ENCODE measurements around the gene C1QTNF8. TPM values are rescaled to one million over a fixed set of nuclear protein-coding genes. Genes with fewer than 3 reads are reported as not detected.

C1QTNF8 gene
- total and polyA plus RNA-seq, 2 of the 8 experiments (the other 6 are each of a cell fraction or from before 2014, with no cell fraction given): not detected

- ChIA-PET POLR2A (ENCODE audit: partially characterized antibody) (interaction anchor here (0.6 kb wide), 1 partner anchor 25 kb away, joined by 4 read pairs; no protein-coding TSS in a partner anchor), CTCF (ENCODE audit: partially characterized antibody) (interaction anchor here (0.6 to 1.1 kb wide), 2 partner anchors 18 to 160 kb away, joined by 3 to 6 read pairs; no protein-coding TSS in a partner anchor)
- no peak overlapping the region for H4K5ac ChIP-seq (ENCODE audit: insufficient read length, low read depth, low read length)
- peaks cover 0 to 2% (median under 1%) of the 10 kb centered on the region in 4 experiments; a peak in 4 of 7 replicates for H3K4me1 ChIP-seq (replicated peaks in 1 of 4; ENCODE audit: control insufficient read depth in 3 of 4, insufficient read depth in 4 of 4, low read length in 3 of 4)
- no peak overlapping the region for H2BK15ac ChIP-seq (ENCODE audit: low read length)
- H3K9ac ChIP-seq (replicated peaks in 1 of 4; ENCODE audit: extremely low read depth in 1 of 4, low read depth in 3 of 4, low read length in 3 of 4): no peak overlapping the region
- no peak overlapping the region for H3K14ac ChIP-seq (ENCODE audit: insufficient read length)
- H2AFZ ChIP-seq (ENCODE audit: low read length): no peak overlapping the region
- no peak overlapping the region for H2BK120ac ChIP-seq (replicated peaks; ENCODE audit: low read depth, low read length)
- H4K91ac ChIP-seq (replicated peaks; ENCODE audit: insufficient read length, low read length): no peak overlapping the region
- no peak overlapping the region for H3K4me2 ChIP-seq (ENCODE audit: insufficient read depth in 1 of 2, low read depth in 2 of 2, low read length in 2 of 2)
- no peak overlapping the region for H2AK5ac ChIP-seq (ENCODE audit: low read depth, low read length)
- no peaks in the 10 kb centered on the region for H3K79me1 ChIP-seq (ENCODE audit: low read depth, low read length)
- DNase-seq (ENCODE audit: low read depth in 1 of 2, low spot score in 2 of 2) (no peak), FAIRE-seq (no peak)
- peaks cover 4 to 7% of the 10 kb centered on the region in 2 experiments; a peak in 3 of 4 replicates for H3K9me3 ChIP-seq (ENCODE audit: insufficient read depth in 2 of 2, low read depth in 1 of 2, low read length in 1 of 2)
- H2BK20ac ChIP-seq (ENCODE audit: low read length): no peak overlapping the region
- no peak overlapping the region for H3K4me3 ChIP-seq (ENCODE audit: extremely low read depth in 1 of 4, insufficient read depth in 2 of 4, low read depth in 3 of 4, low read length in 4 of 4)
- H3K56ac ChIP-seq (replicated peaks; ENCODE audit: insufficient read length, low read depth, low read length): no peak overlapping the region
- 89% methylated on average over 6 of the region's 6 CpGs; no CpG with 5 or more reads in 1 of the 2 experiments for WGBS, 2 experiments (ENCODE audit: extremely low coverage in 1 of 2, insufficient coverage in 1 of 2, insufficient read length in 1 of 2, insufficient replicate concordance in 2 of 2, low coverage in 1 of 2, low lambda C conversion rate in 2 of 2, missing lambda C conversion rate in 1 of 2)
- no peaks in the 10 kb centered on the region for H3K79me2 ChIP-seq (ENCODE audit: control insufficient read depth in 1 of 2, insufficient read depth in 2 of 2, low read length in 2 of 2)
- no peak overlapping the region for H3K18ac ChIP-seq (ENCODE audit: extremely low read depth, low read length)
- H3K36me3 ChIP-seq (ENCODE audit: control insufficient read depth in 2 of 4, insufficient read depth in 4 of 4, low read length in 3 of 4): no peaks in the 10 kb centered on the region
- no peaks in the 10 kb centered on the region for H3K23me2 ChIP-seq (ENCODE audit: low read depth, low read length)
- H3K23ac ChIP-seq (ENCODE audit: insufficient read length): no peak overlapping the region
- H4K8ac ChIP-seq (ENCODE audit: extremely low read depth, insufficient read depth, low read length): no peak overlapping the region
- no peaks in the 10 kb centered on the region for H4K20me1 ChIP-seq (replicated peaks in 1 of 2; ENCODE audit: control insufficient read depth in 1 of 2, insufficient read depth in 2 of 2, low read length in 2 of 2)
- H3K4ac ChIP-seq (replicated peaks; ENCODE audit: insufficient read length, low read depth, low read length): no peak overlapping the region
- H3K27ac ChIP-seq (ENCODE audit: low read depth, low read length): no peak overlapping the region
- no peak overlapping the region for H2BK5ac ChIP-seq (ENCODE audit: low read depth, low read length)
- H3K27me3 ChIP-seq (replicated peaks in 1 of 4; ENCODE audit: control insufficient read depth in 3 of 4, extremely low read depth in 1 of 4, insufficient read depth in 3 of 4, low read length in 3 of 4): no peaks in the 10 kb centered on the region
- no peak overlapping the region for H2BK12ac ChIP-seq (ENCODE audit: low read depth, low read length)
- TF ChIP-seq SRF (IDR thresholded peaks at IDR 0.05; ENCODE audit: low read depth, low read length): no peak
- no peak for TF ChIP-seq RFX5 (IDR thresholded peaks at IDR 0.05; ENCODE audit: borderline replicate concordance, low read depth, low read length)
- no peak for TF ChIP-seq NANOG (IDR thresholded peaks at IDR 0.05; ENCODE audit: insufficient read depth, low read depth, low read length, poor library complexity, severe bottlenecking)
- no peak for TF ChIP-seq EZH2 (IDR thresholded peaks at IDR 0.05; ENCODE audit: low read depth, low read length, severe bottlenecking)
- TF ChIP-seq NRF1 (IDR thresholded peaks at IDR 0.05; ENCODE audit: low read depth, low read length): no peak
- TF ChIP-seq KDM1A (IDR thresholded peaks at IDR 0.05; ENCODE audit: borderline replicate concordance, low read length): no peak
- TF ChIP-seq SP4 (IDR thresholded peaks at IDR 0.05; ENCODE audit: low read length): no peak
- no peak for TF ChIP-seq MAFK (IDR thresholded peaks at IDR 0.05; ENCODE audit: low read depth, low read length)
These were observed 11.1 kb downstream of the C1QTNF8 start for GRCh38 chr16:1084971-1085370.

All from H1 (cell line).